GM23338 (cell line): ENCODE results near the gene B4GALT6. TPM values are rescaled to one million over a fixed set of nuclear protein-coding genes. Genes with fewer than 3 reads are reported as not detected.

Source experiments
- ATAC-seq: fragments of 200-7000 bp; cut with Tn5 transposase; 3 replicates; pipeline ENCODE4 v1.9.1; 2020
- DNase-seq: peaks from one replicate; pipeline ENCODE4 v3.0.0-alpha.2; 2015; ENCODE audit warnings: low spot score
- H2AFZ ChIP-seq: fragments of 200-600 bp; sonication (generic); 2 replicates; pipeline ENCODE4 v1.8.0; 2016; ENCODE audit warnings: antibody characterized with exemption, mild to moderate bottlenecking, moderate library complexity
- H3F3A ChIP-seq: fragments of 200-600 bp; sonication (generic); replicated peaks from 2 replicates; pipeline ENCODE4 v1.8.0; 2017; ENCODE audit warnings: antibody characterized with exemption, mixed run types, low read depth
- H3K27ac ChIP-seq: fragments of 200-600 bp; sonication (generic); 2 replicates; pipeline ENCODE4 v1.6.1; 2016; ENCODE audit warnings: low read depth
- H3K27me3 ChIP-seq: fragments of 200-600 bp; sonication (generic); 2 replicates; pipeline ENCODE4 v1.8.0; 2016; ENCODE audit warnings: mild to moderate bottlenecking, mixed run types, moderate library complexity; ENCODE audit not compliant: insufficient read depth
- H3K36me3 ChIP-seq: fragments of 200-600 bp; sonication (generic); 2 replicates; pipeline ENCODE4 v1.8.0; 2016; ENCODE audit warnings: mild to moderate bottlenecking; ENCODE audit not compliant: insufficient read depth
- H3K4me1 ChIP-seq: fragments of 200-600 bp; sonication (generic); 2 replicates; pipeline ENCODE4 v1.8.0; 2016; ENCODE audit warnings: mild to moderate bottlenecking, moderate library complexity; ENCODE audit not compliant: insufficient read depth
- H3K4me2 ChIP-seq: fragments of 200-600 bp; sonication (generic); 2 replicates; pipeline ENCODE4 v1.7.1; 2017; ENCODE audit warnings: mixed run types
- H3K4me3 ChIP-seq: fragments of 200-600 bp; sonication (generic); 2 replicates; pipeline ENCODE4 v1.6.1; 2016; ENCODE audit warnings: mixed run types
- H3K79me2 ChIP-seq: fragments of 200-600 bp; sonication (generic); replicated peaks from 2 replicates; pipeline ENCODE4 v1.8.0; 2017; ENCODE audit warnings: mild to moderate bottlenecking; ENCODE audit not compliant: insufficient read depth
- H3K9me2 ChIP-seq: fragments of 200-600 bp; sonication (generic); 2 replicates; pipeline ENCODE4 v1.8.0; 2017; ENCODE audit not compliant: insufficient read depth
- H4K20me1 ChIP-seq: fragments of 200-600 bp; sonication (generic); replicated peaks from 2 replicates; pipeline ENCODE4 v1.8.0; 2017; ENCODE audit warnings: mild to moderate bottlenecking; ENCODE audit not compliant: insufficient read depth
- H3K27ac Mint-ChIP-seq: 2 replicates; pipeline ENCODE4 v1.8.0; 2020; ENCODE audit warnings: inconsistent platforms, mild to moderate bottlenecking, moderate library complexity, mixed read lengths
- H3K27me3 Mint-ChIP-seq: 3 replicates; pipeline ENCODE4 v1.8.0; 2022; ENCODE audit warnings: low read depth, mild to moderate bottlenecking, moderate library complexity, mixed read lengths, inconsistent platforms; ENCODE audit not compliant: insufficient read depth, poor library complexity
- H3K36me3 Mint-ChIP-seq: 3 replicates; pipeline ENCODE4 v1.8.0; 2021; ENCODE audit warnings: low read depth, mild to moderate bottlenecking, inconsistent platforms, moderate library complexity, mixed read lengths
- H3K4me1 Mint-ChIP-seq: 3 replicates; pipeline ENCODE4 v1.8.0; 2020; ENCODE audit warnings: mild to moderate bottlenecking, inconsistent platforms, mixed read lengths
- H3K4me3 Mint-ChIP-seq: 3 replicates; pipeline ENCODE4 v1.8.0; 2021; ENCODE audit warnings: moderate library complexity, mild to moderate bottlenecking, inconsistent platforms, mixed read lengths
- H3K9me3 Mint-ChIP-seq: 3 replicates; pipeline ENCODE4 v1.8.0; 2020; ENCODE audit warnings: moderate library complexity, mild to moderate bottlenecking, inconsistent platforms, mixed read lengths
- CREB1 ChIP-seq: fragments of 250-450 bp; sonication (Bioruptor Pico); IDR thresholded peaks from 2 replicates; pipeline ENCODE4 v1.5.0; 2020; ENCODE audit warnings: low read depth, mild to moderate bottlenecking, moderate library complexity
- CTCF ChIP-seq, 2 experiments: fragments of 200-600 bp in 1 of 2; sonication (generic) in 1 of 2; conservative IDR thresholded peaks; 2 replicates each; pipeline versions ENCODE4 v1.5.1 to v1.6.1; 2016 to 2017; ENCODE audit warnings: antibody characterized with exemption in 2 of 2, low read depth in 2 of 2, mild to moderate bottlenecking in 2 of 2, moderate library complexity in 1 of 2
- EZH2 ChIP-seq: fragments of 200-600 bp; sonication (generic); IDR thresholded peaks from one replicate; pipeline ENCODE4 v1.8.0; 2017; ENCODE audit warnings: antibody characterized with exemption, mild to moderate bottlenecking, low read depth; ENCODE audit not compliant: unreplicated experiment
- EZH2phosphoT487 ChIP-seq: fragments of 200-600 bp; sonication (generic); IDR thresholded peaks from one replicate; pipeline ENCODE4 v1.8.1; 2018; ENCODE audit warnings: antibody characterized with exemption; ENCODE audit not compliant: unreplicated experiment
- NANOG ChIP-seq: IDR thresholded peaks from 2 replicates; pipeline ENCODE4 v1.6.1; 2016; ENCODE audit warnings: antibody characterized with exemption, borderline replicate concordance
- POLR2AphosphoS5 ChIP-seq: IDR thresholded peaks from 2 replicates; pipeline ENCODE4 v1.6.1; 2016; ENCODE audit warnings: antibody characterized with exemption, low read depth
- REST ChIP-seq: IDR thresholded peaks from one replicate; pipeline ENCODE4 v1.6.1; 2018; ENCODE audit warnings: antibody characterized with exemption; ENCODE audit not compliant: unreplicated experiment
- STAT1 ChIP-seq: IDR thresholded peaks from one replicate; pipeline ENCODE4 v1.6.1; 2016; ENCODE audit warnings: antibody characterized with exemption; ENCODE audit not compliant: unreplicated experiment
- ZNF331 ChIP-seq: fragments of 250-450 bp; sonication (Bioruptor Pico); IDR thresholded peaks from 2 replicates; pipeline ENCODE4 v1.5.0; 2020; ENCODE audit warnings: low read depth, mild to moderate bottlenecking, moderate library complexity
- ZNF462 ChIP-seq: fragments of 250-450 bp; sonication (Bioruptor Pico); IDR thresholded peaks from 2 replicates; pipeline ENCODE4 v1.5.0; 2020; ENCODE audit warnings: mild to moderate bottlenecking, moderate library complexity
- polyA plus RNA-seq: library from polyadenylated mRNA; unstranded; fragments of >200 nt; fragmentation: Nextera tagmentation; extraction: Ambion mirVana; gene quantifications from 2 replicates; pipeline ENCODE4 v1.2.1, GENCODE V29; 2016
- total RNA-seq: library from RNA; depleted of rRNA; stranded (reverse); fragments of >200 nt; shearing (Covaris generic); gene quantifications from 2 replicates; pipeline ENCODE4 v1.2.3, GENCODE V29; 2014

B4GALT6 gene
- total and polyA plus RNA-seq, 2 experiments from 2014 or later: 14.8 to 33.8 TPM

- H2AFZ ChIP-seq: peak overlapping the region; percentile 32
- H3K27me3 ChIP-seq: no peaks in the 10 kb centered on the region
- ATAC-seq: no peak
- no peaks in the 10 kb centered on the region for H3F3A ChIP-seq
- no peak overlapping the region for H3K4me3 ChIP-seq
- peaks cover 9% of the 10 kb centered on the region for H3K9me2 ChIP-seq
- Mint-ChIP-seq H3K27ac (no peak overlapping the region; the same call in 1 of the 2 replicates), H3K4me1 (peaks cover 3% of the 10 kb centered on the region; the same call in 1 of the 3 replicates), H3K4me3 (no peak overlapping the region), H3K36me3 (no peaks in the 10 kb centered on the region), H3K9me3 (no peaks in the 10 kb centered on the region), H3K27me3 (peaks cover 2% of the 10 kb centered on the region)
- no peak overlapping the region for H3K27ac ChIP-seq
- no peaks in the 10 kb centered on the region for H3K79me2 ChIP-seq
- DNase-seq: no peak
- no peak for TF ChIP-seq REST
- TF ChIP-seq ZNF331 (CRISPR knock-in tag): no peak
- TF ChIP-seq EZH2: no peak
- TF ChIP-seq CREB1 (CRISPR knock-in tag): no peak
- TF ChIP-seq NANOG: no peak
- H4K20me1 ChIP-seq: no peaks in the 10 kb centered on the region
- no peak overlapping the region for H3K4me2 ChIP-seq
- H3K36me3 ChIP-seq: no peaks in the 10 kb centered on the region
- H3K4me1 ChIP-seq: no peaks in the 10 kb centered on the region
These were observed 108.7 kb downstream of the B4GALT6 start for GRCh38 chr18:31575515-31576257.

GRCh38 chr18:31574359-31574758 is 110.0 kb downstream of the B4GALT6 start:
- Histone ChIP-seq H4K20me1 (no peaks in the 10 kb centered on the region), H3K9me2 (peaks cover 4% of the 10 kb centered on the region; the same call in 1 of the 2 replicates), H3K27me3 (no peaks in the 10 kb centered on the region), H3K4me2 (no peak overlapping the region), H3F3A (no peaks in the 10 kb centered on the region), H3K36me3 (no peaks in the 10 kb centered on the region), H3K27ac (no peak overlapping the region), H3K4me1 (no peaks in the 10 kb centered on the region), H3K4me3 (no peak overlapping the region), H2AFZ (no peak overlapping the region), H3K79me2 (no peaks in the 10 kb centered on the region)
- Mint-ChIP-seq H3K9me3 (no peaks in the 10 kb centered on the region), H3K4me1 (peaks cover 3% of the 10 kb centered on the region; the same call in 1 of the 3 replicates), H3K4me3 (no peak overlapping the region), H3K36me3 (no peaks in the 10 kb centered on the region), H3K27ac (no peak overlapping the region), H3K27me3 (peaks cover 2% of the 10 kb centered on the region)
- ATAC-seq (no peak), DNase-seq (no peak)
- no peak for TF ChIP-seq POLR2AphosphoS5
- no peak for TF ChIP-seq STAT1
- TF ChIP-seq ZNF462 (CRISPR knock-in tag): no peak
- no peak for TF ChIP-seq EZH2
- TF ChIP-seq EZH2phosphoT487: no peak
- TF ChIP-seq CREB1 (CRISPR knock-in tag): no peak
- TF ChIP-seq CTCF (conservative IDR thresholded peaks at IDR 0.05; ENCODE audit: low read depth in 2 of 2): no peak
